ENCODE results near the gene AP5Z1.

GRCh38 chr7:4823441-4824119 lies 48.2 kb downstream of the AP5Z1 start:
- TF ChIP-seq CTCF (conservative IDR thresholded peaks at IDR 0.05 in 1 of 2, IDR thresholded peaks at IDR 0.05 in 1 of 2; ENCODE audit: low read depth in 1 of 2, low read length in 2 of 2) (no peak), EZH2 (IDR thresholded peaks at IDR 0.05; ENCODE audit: low read length, missing control alignments) (no peak)
